H1 (cell line): ENCODE results near the gene REXO5. TPM values are rescaled to one million over a fixed set of nuclear protein-coding genes. Genes with fewer than 3 reads are reported as not detected.

Experiments
- CBX8 ChIP-seq: fragments of 300-800, 300-1000 bp; sonication (generic); IDR thresholded peaks from 2 replicates; pipeline ENCODE4 v1.7.1; 2016; ENCODE audit warnings: low read depth, low read length, borderline replicate concordance
- JUND ChIP-seq: IDR thresholded peaks from 2 replicates; pipeline ENCODE4 v1.6.1; 2011; ENCODE audit warnings: mild to moderate bottlenecking, improper control_type of control experiment, low read length
- SRF ChIP-seq: IDR thresholded peaks from 2 replicates; pipeline ENCODE4 v1.6.1; 2011; ENCODE audit warnings: mild to moderate bottlenecking, low read depth, low read length, moderate library complexity
- SUZ12 ChIP-seq: fragments of 200-600 bp; sonication (generic); IDR thresholded peaks from 2 replicates; pipeline ENCODE4 v1.6.1; 2012; ENCODE audit warnings: mild to moderate bottlenecking, inconsistent platforms, low read length, moderate library complexity, mixed read lengths
- TAF7 ChIP-seq: optimal IDR thresholded peaks from 2 replicates; pipeline ENCODE3; 2011; ENCODE audit warnings: low read depth, mild to moderate bottlenecking, inconsistent platforms, low read length, moderate library complexity, borderline replicate concordance
- polyA plus RNA-seq, 7 experiments: library from polyadenylated mRNA; depleted of rRNA in 3 of 7; stranded (reverse) in 5 of 7; unstranded in 2 of 7; fragments of >200 nt in 5 of 7; fragments of 200-250 nt in 2 of 7; gene quantifications; 1 replicate in 5 of 7; 2 replicates in 1 of 7; 4 replicates in 1 of 7; pipeline versions ENCODE4 v1.2.1 to v1.2.3, GENCODE V29; 2011 to 2013; ENCODE audit warnings: missing spikeins in 2 of 7, mixed read lengths in 2 of 7
- total RNA-seq: library from RNA; stranded (reverse); fragmentation: NEBNext Ultra II Directional; extraction: Animal tissue kit (Norgen Biotek cat#: 25700); gene quantifications from 2 replicates; pipeline ENCODE4 v1.2.1, GENCODE V29; 2021
- TF ChIP-seq, protein P1 (sequence below), 3 experiments: IDR thresholded peaks; 1 replicate in 2 of 3; 2 replicates in 1 of 3; pipeline versions ENCODE4 v1.5.1 to v1.6.1; 2011; ENCODE audit warnings: low read length in 3 of 3, mild to moderate bottlenecking in 3 of 3, inconsistent platforms in 2 of 3, low read depth in 1 of 3, moderate library complexity in 1 of 3; ENCODE audit not compliant: insufficient read depth in 1 of 3; ENCODE audit errors: control extremely low read depth in 1 of 3
- TF ChIP-seq, protein P2 (sequence below): IDR thresholded peaks from 2 replicates; pipeline ENCODE4 v1.6.1; 2012; ENCODE audit warnings: inconsistent platforms

Gene REXO5
- total and polyA plus RNA-seq, 2 of the 8 experiments (the other 6 are each of a cell fraction or from before 2014, with no cell fraction given), result 2.4 to 8.9 TPM

DNA sequence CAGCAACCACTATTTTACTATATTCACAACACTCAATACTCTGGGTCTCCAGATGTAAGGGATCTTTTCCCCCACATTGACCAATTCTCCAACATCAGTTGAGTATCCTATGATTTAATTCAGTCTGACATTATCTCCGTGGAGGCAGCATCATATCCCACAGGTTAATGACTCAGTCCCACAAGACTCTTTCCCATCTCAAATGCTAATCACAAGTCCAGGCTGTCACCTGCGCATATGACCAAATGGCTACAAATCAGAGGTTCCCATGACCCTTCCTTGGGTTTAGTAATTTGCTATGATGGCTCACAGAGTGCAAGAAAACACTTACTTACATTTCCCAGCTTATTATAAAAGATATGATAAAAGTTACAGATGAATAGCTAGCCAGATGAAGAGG, 23.9 kb upstream of the REXO5 start (continued):
- TF ChIP-seq, protein P1, sequence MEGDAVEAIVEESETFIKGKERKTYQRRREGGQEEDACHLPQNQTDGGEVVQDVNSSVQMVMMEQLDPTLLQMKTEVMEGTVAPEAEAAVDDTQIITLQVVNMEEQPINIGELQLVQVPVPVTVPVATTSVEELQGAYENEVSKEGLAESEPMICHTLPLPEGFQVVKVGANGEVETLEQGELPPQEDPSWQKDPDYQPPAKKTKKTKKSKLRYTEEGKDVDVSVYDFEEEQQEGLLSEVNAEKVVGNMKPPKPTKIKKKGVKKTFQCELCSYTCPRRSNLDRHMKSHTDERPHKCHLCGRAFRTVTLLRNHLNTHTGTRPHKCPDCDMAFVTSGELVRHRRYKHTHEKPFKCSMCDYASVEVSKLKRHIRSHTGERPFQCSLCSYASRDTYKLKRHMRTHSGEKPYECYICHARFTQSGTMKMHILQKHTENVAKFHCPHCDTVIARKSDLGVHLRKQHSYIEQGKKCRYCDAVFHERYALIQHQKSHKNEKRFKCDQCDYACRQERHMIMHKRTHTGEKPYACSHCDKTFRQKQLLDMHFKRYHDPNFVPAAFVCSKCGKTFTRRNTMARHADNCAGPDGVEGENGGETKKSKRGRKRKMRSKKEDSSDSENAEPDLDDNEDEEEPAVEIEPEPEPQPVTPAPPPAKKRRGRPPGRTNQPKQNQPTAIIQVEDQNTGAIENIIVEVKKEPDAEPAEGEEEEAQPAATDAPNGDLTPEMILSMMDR (IDR thresholded peaks at IDR 0.05; ENCODE audit: control extremely low read depth in 1 of 3, insufficient read depth in 1 of 3, low read depth in 1 of 3, low read length in 3 of 3), result no peak
- TF ChIP-seq, protein P2, sequence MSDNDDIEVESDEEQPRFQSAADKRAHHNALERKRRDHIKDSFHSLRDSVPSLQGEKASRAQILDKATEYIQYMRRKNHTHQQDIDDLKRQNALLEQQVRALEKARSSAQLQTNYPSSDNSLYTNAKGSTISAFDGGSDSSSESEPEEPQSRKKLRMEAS, result no peak
- TF ChIP-seq SRF, result no peak
- TF ChIP-seq CBX8, result no peak
- TF ChIP-seq TAF7, result no peak
- TF ChIP-seq JUND, result no peak
- no peak for TF ChIP-seq SUZ12
